ENCODE measurements around the gene CAMK1D.

GRCh38 chr10:12642036-12642435, 292.7 kb downstream of the CAMK1D start:
- TF ChIP-seq CTCF (optimal IDR thresholded peaks at IDR 0.05 in 1 of 3, IDR thresholded peaks at IDR 0.05 in 1 of 3, conservative IDR thresholded peaks at IDR 0.05 in 1 of 3; ENCODE audit: extremely low read depth in 1 of 3, insufficient read depth in 2 of 3, low read length in 3 of 3) (no peak), EZH2 (IDR thresholded peaks at IDR 0.05; ENCODE audit: low read length) (no peak)

Measured in keratinocyte (primary cell).